Naive thymus-derived CD4-positive, alpha-beta T cell (primary cell): ENCODE measurements around the gene GSAP. TPM values are rescaled to one million over a fixed set of nuclear protein-coding genes. Genes with fewer than 3 reads are reported as not detected.

Experiments used
- ATAC-seq: fragments of 150-1000 bp; cut with Tn5 transposase; 2 replicates; pipeline ENCODE4 v1.10.0; 2021; ENCODE audit warnings: mild to moderate bottlenecking, moderate library complexity
- CTCF ChIA-PET: fragments of 350-600 bp; sonication (Branson Sonifier 250); formaldehyde crosslinking; loops from one replicate; lab custom pipeline; 2021; ENCODE audit warnings: antibody characterized with exemption; lab: Charles Lee
- POLR2A ChIA-PET: fragments of 350-600 bp; sonication (Branson Sonifier 250); formaldehyde crosslinking; loops from one replicate; lab custom pipeline; 2021; ENCODE audit warnings: antibody characterized with exemption, inconsistent platforms; lab: Charles Lee
- DNase-seq, 9 donors: peaks; one replicate each; pipeline versions ENCODE4 v3.0.0 to v3.0.0-alpha.2; 2020 to 2022; ENCODE audit warnings: mixed read lengths in 1 of 9
- H3K27ac ChIP-seq: one replicate; pipeline ENCODE4 v1.7.0; 2013; ENCODE audit warnings: mild to moderate bottlenecking, low read depth, low read length, moderate library complexity
- H3K27me3 ChIP-seq, 2 donors: one replicate each; pipeline ENCODE4 v1.7.0; 2013; ENCODE audit warnings: low read length in 2 of 2, mild to moderate bottlenecking in 2 of 2, moderate library complexity in 2 of 2; ENCODE audit not compliant: control insufficient read depth in 2 of 2, insufficient read depth in 2 of 2
- H3K36me3 ChIP-seq, 3 experiments: 1 replicate in 2 of 3; 2 replicates in 1 of 3; pipeline ENCODE4 v1.7.0; 2013; ENCODE audit warnings: low read length in 3 of 3, mild to moderate bottlenecking in 3 of 3, moderate library complexity in 1 of 3; ENCODE audit not compliant: insufficient read depth in 3 of 3, control insufficient read depth in 2 of 3
- H3K4me1 ChIP-seq, 2 donors: one replicate each; pipeline ENCODE4 v1.7.0; 2013; ENCODE audit warnings: low read length in 2 of 2, mild to moderate bottlenecking in 2 of 2, moderate library complexity in 1 of 2; ENCODE audit not compliant: control insufficient read depth in 2 of 2, insufficient read depth in 2 of 2
- H3K4me3 ChIP-seq: 2 replicates; pipeline ENCODE4 v1.7.0; 2013; ENCODE audit warnings: mild to moderate bottlenecking, low read length
- H3K9me3 ChIP-seq, 3 experiments: 1 replicate in 2 of 3; 2 replicates in 1 of 3; pipeline ENCODE4 v1.7.0; 2013; ENCODE audit warnings: low read length in 3 of 3; ENCODE audit not compliant: control insufficient read depth in 2 of 3
- H3K27ac Mint-ChIP-seq, 9 donors: one replicate each; pipeline ENCODE4 v1.8.0; 2020 to 2022; ENCODE audit warnings: mixed read lengths in 9 of 9, mild to moderate bottlenecking in 8 of 9, moderate library complexity in 5 of 9, inconsistent platforms in 2 of 9
- H3K27me3 Mint-ChIP-seq, 5 donors: one replicate each; pipeline ENCODE4 v1.8.0; 2021 to 2022; ENCODE audit warnings: mixed read lengths in 5 of 5, mild to moderate bottlenecking in 1 of 5
- H3K36me3 Mint-ChIP-seq, 5 donors: one replicate each; pipeline ENCODE4 v1.8.0; 2020 to 2022; ENCODE audit warnings: mixed read lengths in 5 of 5, mild to moderate bottlenecking in 3 of 5, inconsistent platforms in 1 of 5
- H3K4me1 Mint-ChIP-seq, 7 donors: one replicate each; pipeline ENCODE4 v1.8.0; 2020 to 2022; ENCODE audit warnings: mixed read lengths in 7 of 7, mild to moderate bottlenecking in 3 of 7, inconsistent platforms in 1 of 7
- H3K4me3 Mint-ChIP-seq, 10 donors: one replicate each; pipeline ENCODE4 v1.8.0; 2020 to 2022; ENCODE audit warnings: mild to moderate bottlenecking in 10 of 10, mixed read lengths in 10 of 10, moderate library complexity in 6 of 10, inconsistent platforms in 2 of 10
- H3K9me3 Mint-ChIP-seq, 11 donors: one replicate each; pipeline ENCODE4 v1.8.0; 2020 to 2022; ENCODE audit warnings: mixed read lengths in 11 of 11, mild to moderate bottlenecking in 4 of 11, inconsistent platforms in 1 of 11, moderate library complexity in 1 of 11
- intact Hi-C, 2 donors: fragments of 100-400 bp; cut with micrococcal nuclease; formaldehyde crosslinking; loops; one replicate each; pipeline ENCODE4 v1.15.1; 2023
- polyA plus RNA-seq, 2 donors: library from polyadenylated mRNA; unstranded; fragments of 300-500 nt; fragmentation: Illumina TruSeq; gene quantifications; one replicate each; pipeline ENCODE4 v1.2.3, GENCODE V29; 2021
- total RNA-seq, 6 experiments: library from RNA in 5 of 6; stranded (reverse) in 5 of 6; gene quantifications; 1 replicate in 5 of 6; 2 replicates in 1 of 6; pipeline ENCODE4 v1.2.3 and lab custom pipeline; 2021 to 2026

Gene GSAP
- total and polyA plus RNA-seq, 7 experiments from 2014 or later = 6.6 to 59.8 (median 29.1) TPM

DNA sequence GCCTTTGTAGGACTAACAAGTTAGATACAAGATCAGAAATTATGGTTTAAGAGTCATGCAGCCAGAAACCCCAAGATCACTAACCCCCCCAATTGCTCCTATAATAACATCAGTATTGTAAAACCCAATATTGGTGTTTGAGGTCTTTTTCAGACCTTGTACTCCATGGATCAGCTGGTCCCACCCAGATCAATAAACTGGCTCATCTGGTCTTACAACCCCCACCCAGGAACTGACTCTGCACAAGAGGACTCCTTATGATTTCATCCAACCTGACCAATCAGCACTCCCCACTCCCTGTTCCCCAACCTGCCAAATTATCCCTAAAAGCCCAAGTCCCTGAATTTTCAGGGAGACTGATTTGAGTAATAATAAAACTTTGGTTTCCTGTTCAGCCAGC, 6.4 kb upstream of the GSAP start:
- Histone ChIP-seq H3K4me1 (peaks cover 0 to 1% of the 10 kb centered on the region in 2 donors), H3K27ac (no peak overlapping the region), H3K27me3 (no peaks in the 10 kb centered on the region), H3K9me3 (no peaks in the 10 kb centered on the region), H3K36me3 (no peaks in the 10 kb centered on the region), H3K4me3 (no peak overlapping the region)
- Mint-ChIP-seq H3K27me3 (peaks cover 0 to 15% (median 0%) of the 10 kb centered on the region in 5 donors), H3K4me1 (peaks cover 7 to 31% (median 18%) of the 10 kb centered on the region in 7 donors), H3K36me3 (no peaks in the 10 kb centered on the region), H3K9me3 (no peaks in the 10 kb centered on the region), H3K27ac (peak overlapping the region in 1 of 9 donors; percentile 34), H3K4me3 (no peak overlapping the region)
- no peak for DNase-seq
- ChIA-PET CTCF (interaction anchor here (0.7 kb wide), 1 partner anchor 101 kb away, joined by 3 read pairs; no protein-coding TSS in a partner anchor), POLR2A (no interaction called here)
- no peak for ATAC-seq
- intact Hi-C loops = no loop called here

DNA sequence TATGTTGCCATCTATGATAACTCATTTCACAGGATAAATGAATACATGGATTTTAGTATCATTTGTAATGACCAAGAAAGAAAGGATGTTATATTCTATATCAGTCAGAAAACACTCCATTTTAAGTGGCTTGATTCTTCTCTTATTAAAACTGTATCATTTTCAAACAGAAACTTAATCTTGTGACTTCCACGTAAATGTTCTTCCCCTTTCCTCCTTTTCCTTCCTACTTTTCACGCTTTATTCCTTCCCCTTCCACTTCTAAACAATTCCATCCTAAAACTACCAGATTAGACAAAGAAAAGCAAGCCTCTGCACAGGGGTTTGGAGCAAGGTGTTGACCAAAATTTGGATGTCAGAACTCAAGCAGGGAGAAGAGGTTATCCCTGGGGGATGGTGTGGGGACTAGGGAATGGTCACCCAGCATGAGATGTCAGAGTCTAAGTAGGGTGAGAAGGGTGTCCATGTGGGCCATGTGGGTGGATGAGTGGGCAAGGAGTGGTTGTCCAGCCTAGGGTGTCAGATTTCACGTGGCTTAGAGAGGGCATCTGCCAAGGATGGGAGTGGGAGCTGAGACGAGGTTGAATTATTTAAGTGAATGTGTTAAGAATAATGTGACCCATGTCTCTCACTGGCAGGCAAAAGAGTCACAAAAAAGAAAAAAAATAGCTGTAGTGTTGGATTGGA, 5.0 kb upstream of the GSAP start:
- H3K9me3 Mint-ChIP-seq = no peaks in the 10 kb centered on the region
- no peak overlapping the region for H3K4me3 ChIP-seq
- ChIA-PET CTCF (no interaction called here), POLR2A (no interaction called here)
- no peak overlapping the region for H3K4me3 Mint-ChIP-seq
- no peaks in the 10 kb centered on the region for H3K9me3 ChIP-seq
- intact Hi-C loops = no loop called here
- ATAC-seq (no peak), DNase-seq (no peak)
- no peaks in the 10 kb centered on the region for H3K36me3 ChIP-seq
- no peaks in the 10 kb centered on the region for H3K27me3 ChIP-seq
- no peak overlapping the region for H3K27ac ChIP-seq
- H3K4me1 Mint-ChIP-seq = peaks cover 5 to 26% (median 13%) of the 10 kb centered on the region in 7 donors
- peak overlapping the region in 1 of 9 donors; percentile 56 for H3K27ac Mint-ChIP-seq
- peaks cover 0 to 15% (median 0%) of the 10 kb centered on the region in 5 donors for H3K27me3 Mint-ChIP-seq
- peaks cover 0 to 8% of the 10 kb centered on the region in 2 donors for H3K4me1 ChIP-seq
- peaks cover 0 to 4% (median 0%) of the 10 kb centered on the region in 5 donors for H3K36me3 Mint-ChIP-seq

DNA sequence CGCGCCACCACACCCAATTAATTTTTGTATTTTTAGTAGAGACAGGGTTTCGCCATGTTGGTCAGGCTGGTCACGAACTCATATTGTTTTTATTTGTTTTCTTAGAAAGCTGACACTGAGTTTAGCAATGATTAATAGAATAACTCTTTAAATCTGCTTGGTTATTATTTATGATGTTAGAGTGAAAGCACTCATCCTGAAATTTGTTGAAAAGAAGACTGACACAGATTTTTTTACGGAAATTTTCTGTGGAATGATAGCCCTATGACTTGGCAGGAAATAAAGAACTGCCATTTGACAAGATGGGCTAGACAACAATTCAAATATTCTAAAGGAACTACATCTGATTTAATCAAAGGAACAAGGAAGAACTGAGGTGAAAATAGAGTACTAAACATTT, 4.3 kb upstream of the GSAP start:
- Mint-ChIP-seq H3K4me3 (peak overlapping the region in 1 of 10 donors; percentile 41), H3K27me3 (peaks cover 0 to 12% (median 0%) of the 10 kb centered on the region in 5 donors), H3K36me3 (peaks cover 0 to 4% (median 0%) of the 10 kb centered on the region in 5 donors), H3K27ac (no peak overlapping the region), H3K9me3 (no peaks in the 10 kb centered on the region), H3K4me1 (peaks cover 5 to 26% (median 13%) of the 10 kb centered on the region in 7 donors)
- ATAC-seq (no peak), DNase-seq (no peak)
- POLR2A ChIA-PET = no interaction called here
- Histone ChIP-seq H3K4me1 (peaks cover 0 to 8% of the 10 kb centered on the region in 2 donors), H3K27me3 (no peaks in the 10 kb centered on the region), H3K4me3 (no peak overlapping the region), H3K9me3 (no peaks in the 10 kb centered on the region), H3K27ac (no peak overlapping the region), H3K36me3 (peaks cover 0 to 6% (median 0%) of the 10 kb centered on the region in 3 experiments)
- intact Hi-C loops = no loop called here
- CTCF ChIA-PET = no interaction called here

DNA sequence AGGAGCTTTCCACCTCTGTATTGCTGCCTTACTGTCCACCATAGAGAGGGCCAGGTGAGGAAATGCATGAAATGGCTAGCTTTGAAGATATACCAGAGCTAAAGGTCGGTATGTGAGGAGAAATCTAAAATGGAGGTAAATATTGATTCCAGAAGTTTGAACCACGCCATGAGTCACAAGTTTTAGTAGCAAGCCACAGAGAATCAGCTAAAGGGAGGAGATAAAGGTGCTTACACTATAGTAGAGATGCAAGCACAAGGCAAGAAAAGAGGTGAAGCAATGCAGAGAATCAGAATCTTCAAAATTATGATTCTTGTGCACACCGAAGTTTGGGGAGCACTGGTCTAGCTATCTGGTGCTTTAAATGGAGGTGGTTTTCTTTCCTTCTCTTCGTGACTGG, 3.0 kb upstream of the GSAP start:
- H3K27ac Mint-ChIP-seq = no peak overlapping the region
- POLR2A ChIA-PET = no interaction called here
- intact Hi-C loops = no loop called here

DNA sequence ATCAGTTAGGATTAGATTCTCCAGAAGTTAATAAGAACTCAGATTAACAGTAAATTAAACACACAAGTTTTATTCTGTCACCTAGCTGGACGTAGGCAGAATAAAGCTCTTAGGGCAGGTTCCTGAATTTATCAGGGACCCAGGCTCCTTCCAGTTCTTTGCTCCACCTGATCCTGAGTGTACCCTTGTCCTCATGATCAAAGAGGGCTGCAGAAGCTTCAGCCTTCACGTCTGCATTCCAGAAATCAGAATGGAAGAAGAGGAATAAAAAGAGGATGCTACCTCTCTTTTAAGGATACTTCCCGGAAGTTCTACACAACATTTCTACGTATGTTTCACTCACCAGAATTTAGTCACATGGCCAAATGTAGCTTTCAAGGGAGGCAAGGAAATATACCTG, 1.7 kb upstream of the GSAP start:
- Mint-ChIP-seq H3K4me3 (peak overlapping the region in 4 of 10 donors; percentile 18 to 83 (median 74)), H3K9me3 (no peaks in the 10 kb centered on the region), H3K27me3 (peaks cover 0 to 21% (median 0%) of the 10 kb centered on the region in 5 donors), H3K4me1 (peaks cover 18 to 44% (median 36%) of the 10 kb centered on the region in 7 donors), H3K36me3 (peaks cover 0 to 6% (median 0%) of the 10 kb centered on the region in 5 donors), H3K27ac (peak overlapping the region in 2 of 9 donors; percentile 77 to 87)
- Histone ChIP-seq H3K4me3 (no peak overlapping the region), H3K9me3 (no peaks in the 10 kb centered on the region), H3K27me3 (no peaks in the 10 kb centered on the region), H3K27ac (no peak overlapping the region), H3K4me1 (peaks cover 7 to 8% of the 10 kb centered on the region in 2 donors), H3K36me3 (peaks cover 0 to 6% (median 0%) of the 10 kb centered on the region in 3 experiments)
- DNase-seq (no peak), ATAC-seq (no peak)
- ChIA-PET CTCF (no interaction called here), POLR2A (interaction anchor here (1.1 kb wide), 1 partner anchor 10 kb away, joined by 6 read pairs; no protein-coding TSS in a partner anchor)
- intact Hi-C loops = loop anchor here in 1 of 2 donors (2.0 kb wide), 1 partner anchor 119 kb away; the partner anchor contains the start of gene PTPN12

More for the DNA sequence above, 3.0 kb upstream of the GSAP start:
- peaks cover 4 to 8% of the 10 kb centered on the region in 2 donors for H3K4me1 ChIP-seq
- CTCF ChIA-PET = interaction anchor here (1.0 kb wide), 1 partner anchor 9 kb away, joined by 3 read pairs; no protein-coding TSS in a partner anchor
- no peak overlapping the region for H3K4me3 ChIP-seq
- H3K9me3 Mint-ChIP-seq = no peaks in the 10 kb centered on the region
- peaks cover 0 to 6% (median 0%) of the 10 kb centered on the region in 5 donors for H3K36me3 Mint-ChIP-seq
- peaks cover 0 to 19% (median 0%) of the 10 kb centered on the region in 5 donors for H3K27me3 Mint-ChIP-seq
- no peak for ATAC-seq
- H3K27me3 ChIP-seq = no peaks in the 10 kb centered on the region
- peaks cover 11 to 36% (median 24%) of the 10 kb centered on the region in 7 donors for H3K4me1 Mint-ChIP-seq
- no peak overlapping the region for H3K27ac ChIP-seq
- no peaks in the 10 kb centered on the region for H3K9me3 ChIP-seq
- DNase-seq = no peak
- peaks cover 0 to 6% (median 0%) of the 10 kb centered on the region in 3 experiments for H3K36me3 ChIP-seq
- H3K4me3 Mint-ChIP-seq = no peak overlapping the region

DNA sequence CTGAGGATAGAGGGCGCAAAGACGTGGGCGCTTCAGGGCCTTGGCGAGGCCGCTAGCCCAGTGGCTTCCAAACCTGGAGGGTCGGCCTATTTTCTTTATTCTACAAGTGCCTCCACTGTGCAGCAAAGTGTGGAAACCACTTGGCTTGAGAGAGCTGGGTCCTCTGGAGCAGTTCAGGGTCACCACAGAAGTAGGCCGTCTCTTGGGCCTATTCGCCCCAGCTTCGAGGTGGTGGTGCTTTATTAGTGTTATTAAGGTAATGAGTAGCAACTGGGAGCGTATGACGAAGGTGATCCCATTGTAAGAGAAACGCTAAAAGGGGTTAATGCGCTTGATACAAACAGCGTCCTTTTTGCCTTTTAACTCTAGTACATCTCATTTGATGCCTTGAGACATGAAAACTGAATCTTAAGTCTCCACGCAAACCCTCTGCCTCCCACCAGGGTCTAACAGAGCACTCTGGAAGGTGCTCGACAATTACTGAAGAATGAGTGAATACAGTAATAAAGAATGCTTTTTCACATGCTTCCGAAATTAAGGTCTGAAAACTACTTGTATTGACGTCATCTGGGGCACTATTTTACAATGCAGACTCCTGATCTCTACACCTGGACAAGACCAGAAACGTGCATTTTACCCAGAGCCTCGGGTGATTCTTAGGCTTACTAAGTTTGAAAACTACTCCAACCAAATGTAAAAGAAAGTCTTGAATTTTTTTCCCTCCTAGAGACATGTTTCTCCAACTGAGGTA, 647 bp upstream of the GSAP start:
- Histone ChIP-seq H3K27me3 (no peaks in the 10 kb centered on the region), H3K4me3 (peak overlapping the region; percentile 75), H3K9me3 (no peaks in the 10 kb centered on the region), H3K36me3 (peaks cover 0 to 6% (median 0%) of the 10 kb centered on the region in 3 experiments), H3K4me1 (peaks cover 7 to 8% of the 10 kb centered on the region in 2 donors), H3K27ac (peak overlapping the region; percentile 71)
- Mint-ChIP-seq H3K27me3 (peaks cover 0 to 23% (median 0%) of the 10 kb centered on the region in 5 donors), H3K4me1 (peaks cover 25 to 49% (median 42%) of the 10 kb centered on the region in 7 donors), H3K27ac (peak overlapping the region; percentile 31 to 89 (median 77)), H3K36me3 (peaks cover 0 to 6% (median 0%) of the 10 kb centered on the region in 5 donors), H3K4me3 (peak overlapping the region; percentile 67 to 87 (median 82)), H3K9me3 (no peaks in the 10 kb centered on the region)
- CTCF ChIA-PET = interaction anchor here (0.6 kb wide), 1 partner anchor 63 kb away, joined by 4 read pairs; no protein-coding TSS in a partner anchor
- ATAC-seq (no peak), DNase-seq (no peak)
- POLR2A ChIA-PET = interaction anchor here (0.6 to 3.5 kb wide), 5 partner anchors 11 to 308 kb away, joined by 3 to 26 read pairs (median 9); no protein-coding TSS in a partner anchor
- intact Hi-C loops = loop anchor here (1.0 to 2.0 kb wide), 8 partner anchors 9 to 382 kb away; partner anchors contain the start of genes CCDC146 (in 1 of the 2), PHTF2 (in 1 of the 2), PTPN12 (in 1 of the 2) and RSBN1L (in 1 of the 2)
